ENCODE results near the gene MROH2B.

- TF ChIP-seq POLR2A (IDR thresholded peaks at IDR 0.05; ENCODE audit: low read depth, low read length) = no peak
- TF ChIP-seq POLR2AphosphoS5 (IDR thresholded peaks at IDR 0.05; ENCODE audit: low read depth, low read length) = no peak
Measured at GRCh38 chr5:40995801-40996586, 75.1 kb downstream of the MROH2B start.
